GM18520 (cell line): ENCODE measurements around the gene DLAT.
A peak's percentile ranks its signal among the peaks of the same experiment; 100 is the strongest.
"Not testable (repeated sequence)": the region's sequence is repeated elsewhere in the genome, so short reads cannot be mapped to it uniquely, and the experiment has no call there.

ENCODE experiments used
- ATAC-seq: cut with Tn5 transposase; IDR thresholded peaks from one replicate; pipeline ENCODE4 v1.9.1; 2021; ENCODE audit not compliant: unreplicated experiment

The DLAT gene

DNA sequence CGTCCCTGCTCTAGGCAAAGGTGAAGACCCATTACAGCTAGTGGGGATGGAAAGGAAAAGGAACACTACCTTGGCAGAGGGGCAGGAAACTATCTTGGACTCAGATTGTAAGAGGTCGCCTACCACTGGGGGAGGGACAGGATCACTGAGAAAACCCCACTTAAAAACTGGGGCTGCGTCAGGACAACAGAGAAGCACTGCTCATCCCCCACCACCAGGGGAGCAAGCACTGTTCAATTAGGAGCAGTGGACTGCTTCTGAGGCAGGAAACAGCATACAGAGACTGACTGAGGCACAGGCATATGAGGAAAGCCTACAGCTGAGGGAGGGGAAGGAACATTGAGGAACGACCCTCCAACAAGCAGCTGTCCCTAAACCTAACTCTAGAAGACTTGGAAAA, 20.8 kb upstream of the DLAT start:
- peak; percentile 93 for ATAC-seq

DNA sequence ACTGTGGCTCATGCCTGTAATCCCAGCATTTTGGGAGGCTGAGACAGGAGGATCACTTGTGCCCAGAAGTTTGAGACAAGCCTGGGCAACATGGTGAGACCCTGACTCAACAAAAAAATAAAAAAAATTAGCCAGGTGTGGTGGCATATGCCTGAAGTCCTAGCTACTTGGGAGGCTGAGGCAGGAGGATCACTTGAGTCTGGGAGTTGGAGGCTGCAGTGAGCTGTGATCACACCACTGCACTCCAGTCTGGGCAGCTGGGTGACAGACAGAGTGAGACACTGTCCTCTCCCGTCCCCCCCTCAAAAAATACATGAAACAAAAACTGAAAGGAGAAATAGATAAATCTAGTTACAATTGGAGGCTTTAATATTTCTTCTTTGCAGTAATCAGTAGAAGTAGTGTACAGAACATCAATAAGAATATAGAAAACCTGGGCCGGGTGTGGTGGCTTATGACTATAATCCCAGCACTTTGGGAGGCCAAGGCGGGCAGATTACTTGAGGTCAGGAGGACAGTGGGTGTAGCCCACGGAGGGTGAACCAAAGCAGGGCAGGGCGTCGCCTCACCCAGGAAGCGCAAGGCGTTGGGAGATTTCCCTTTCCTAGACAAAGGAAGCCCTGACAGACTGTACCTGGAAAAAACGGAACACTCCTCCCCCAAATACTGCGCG, 19.6 kb upstream of the DLAT start:
- ATAC-seq = no peak

DNA sequence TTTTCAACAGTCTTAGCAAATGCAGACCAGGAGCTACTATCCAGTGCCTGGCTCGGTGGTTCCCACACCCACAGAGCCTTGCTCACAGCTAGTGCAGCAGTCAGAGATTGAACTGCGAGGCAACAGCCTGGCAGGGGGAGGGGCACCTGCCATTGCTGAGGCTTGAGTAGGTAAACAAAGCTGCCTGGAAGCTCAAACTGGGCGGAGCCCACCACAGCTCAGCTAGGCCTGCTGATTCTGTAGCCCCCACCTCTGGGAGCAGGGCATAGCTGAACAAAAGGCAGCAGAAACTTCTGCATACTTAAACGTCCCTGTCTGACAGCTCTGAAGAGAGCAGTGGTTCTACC, 19.1 kb upstream of the DLAT start:
- ATAC-seq = not testable (repeated sequence)

DNA sequence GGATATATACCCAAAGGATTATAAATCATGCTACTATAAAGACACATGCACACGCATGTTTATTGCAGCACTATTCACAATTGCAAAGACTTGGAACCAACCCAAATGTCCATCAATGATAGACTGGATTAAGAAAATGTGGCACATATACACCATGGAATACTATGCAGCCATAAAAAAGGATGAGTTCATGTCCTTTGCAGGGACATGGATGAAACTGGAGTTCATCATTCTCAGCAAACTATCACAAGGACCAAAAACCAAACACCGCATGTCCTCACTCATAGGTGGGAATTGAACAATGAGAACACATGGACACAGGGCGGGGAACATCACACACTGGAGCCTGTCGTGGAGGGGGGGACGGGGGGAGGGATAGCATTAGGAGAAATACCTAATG, 13.8 kb upstream of the DLAT start:
- ATAC-seq = not testable (repeated sequence)

DNA sequence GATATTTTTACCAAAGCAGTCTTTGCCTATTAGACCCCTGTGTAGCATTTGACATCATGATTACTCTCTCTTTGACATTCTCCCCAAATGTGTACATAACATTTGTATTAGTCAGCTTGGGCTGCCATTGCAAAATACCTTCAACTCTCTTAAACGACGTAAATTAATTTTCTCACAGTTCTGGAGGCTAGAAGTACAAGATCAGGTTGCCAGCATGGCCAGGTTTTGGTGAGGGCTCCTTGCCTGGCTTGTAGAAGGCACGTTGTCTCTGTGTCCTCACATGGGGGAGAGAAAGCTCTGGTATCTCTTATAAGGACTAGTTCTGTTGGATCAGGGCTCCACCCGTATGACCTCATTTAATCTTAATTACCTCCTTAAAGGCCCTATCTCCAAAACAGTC, 12.3 kb upstream of the DLAT start:
- ATAC-seq = no peak

GRCh38 chr11:112013497-112014164, 11.6 kb upstream of the DLAT start:
- no peak for ATAC-seq

- peak; percentile 73 for ATAC-seq
These were observed 9.0 kb upstream of the DLAT start for GRCh38 chr11:112016088-112016764.

DNA sequence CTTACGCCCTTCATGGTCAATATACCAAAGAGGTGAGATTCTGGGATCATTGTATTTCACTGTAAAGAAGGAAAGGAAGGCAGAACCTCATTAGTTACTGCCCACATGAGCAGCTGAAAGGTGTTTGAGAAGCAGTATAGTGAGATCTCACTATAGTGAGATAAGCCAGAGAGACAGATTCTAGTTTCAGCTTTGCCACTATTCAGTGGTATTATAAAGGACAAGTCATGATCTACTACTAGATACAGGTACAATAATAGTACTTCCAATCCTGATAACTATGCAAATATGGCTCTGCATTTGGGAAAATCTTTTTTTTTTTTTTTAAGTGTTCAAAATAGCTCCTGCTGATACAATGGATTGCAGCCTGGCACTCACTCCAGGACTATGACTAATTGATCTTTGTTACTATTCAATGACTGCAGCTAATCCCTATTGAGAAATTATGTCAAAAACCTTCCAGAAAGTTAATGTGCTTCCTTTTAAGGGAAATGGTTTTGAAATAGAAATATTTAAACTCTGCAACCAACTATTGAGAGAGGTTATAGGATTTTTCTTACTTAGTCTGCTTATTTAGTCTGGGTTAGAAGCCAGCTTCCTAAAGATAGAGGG, 8.3 kb upstream of the DLAT start:
- peak; percentile 31 for ATAC-seq

DNA sequence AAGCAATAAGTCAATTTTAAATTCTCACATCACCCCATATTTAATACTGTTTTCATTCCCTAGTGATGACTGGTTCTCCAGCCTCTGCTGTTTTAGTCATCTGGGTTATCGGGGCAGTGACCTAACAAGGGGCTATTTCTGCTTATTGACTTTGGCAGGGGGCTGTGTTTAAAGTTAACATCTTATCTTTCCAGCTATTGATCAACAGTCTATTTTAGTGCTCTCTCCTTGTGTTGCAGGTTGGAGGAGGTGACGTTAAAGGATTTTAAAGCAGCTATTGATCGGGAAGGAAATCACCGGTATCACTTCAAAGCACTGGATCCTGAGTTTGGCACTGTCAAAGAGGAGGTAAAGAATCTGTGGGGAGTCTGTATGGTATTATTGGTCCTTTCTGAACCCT, 7.7 kb upstream of the DLAT start:
- no peak for ATAC-seq

GRCh38 chr11:112019066-112019465, 6.1 kb upstream of the DLAT start:
- ATAC-seq = no peak

- no peak for ATAC-seq
These were observed 2.1 kb upstream of the DLAT start for GRCh38 chr11:112023104-112023503.

DNA sequence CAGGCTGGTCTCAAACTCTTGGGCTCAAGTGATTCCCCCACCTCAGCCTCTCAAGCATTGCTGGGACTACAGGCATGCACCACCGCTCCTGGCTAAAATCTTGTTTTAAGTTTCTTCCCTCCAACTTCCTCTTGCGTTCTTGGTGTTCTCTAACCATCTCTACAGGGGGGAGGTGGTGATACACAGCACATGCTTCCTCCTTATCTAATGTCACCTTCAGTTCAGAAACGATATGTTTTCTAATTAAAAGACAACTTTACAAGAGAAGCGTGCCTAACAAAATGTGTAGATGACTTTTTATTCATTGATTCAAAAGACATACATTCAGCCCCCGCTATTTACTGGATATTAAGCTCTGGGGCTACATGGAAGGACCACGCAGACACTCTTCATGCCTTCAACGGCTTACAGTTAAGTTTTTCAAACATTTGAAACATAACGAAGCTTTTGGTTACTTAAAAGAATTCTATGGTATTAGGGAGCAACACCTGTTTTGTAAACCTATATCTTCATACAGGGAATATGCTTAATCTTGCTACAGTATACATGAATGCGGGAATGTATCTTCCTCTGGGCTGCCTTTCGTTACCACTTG, 933 bp upstream of the DLAT start:
- ATAC-seq = peak; percentile 18

- no peak for ATAC-seq
These were observed 499 bp downstream of the DLAT start for GRCh38 chr11:112025707-112026106.

GRCh38 chr11:112026784-112027410, 1.7 kb downstream of the DLAT start:
- ATAC-seq = not testable (repeated sequence)

DNA sequence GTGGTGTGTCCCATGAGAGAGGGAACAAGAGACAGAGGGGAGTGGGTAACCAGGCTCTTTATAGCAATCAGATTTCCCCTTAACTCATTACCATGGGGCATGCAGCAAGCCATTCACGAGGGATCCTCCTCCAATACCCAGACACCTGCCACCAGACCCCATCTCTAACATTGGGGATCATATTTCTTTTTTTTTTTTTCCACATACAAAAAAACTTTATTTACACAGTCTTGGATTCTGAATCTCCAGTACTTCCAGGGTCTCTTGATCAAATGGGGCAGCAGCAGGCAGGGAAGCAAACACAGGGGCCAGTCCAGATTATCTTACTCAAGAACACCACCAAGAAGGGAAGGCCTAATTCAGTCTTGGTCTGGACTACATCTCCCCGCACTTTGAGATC, 4.3 kb downstream of the DLAT start:
- ATAC-seq = no peak

GRCh38 chr11:112033902-112034301, 8.7 kb downstream of the DLAT start:
- no peak for ATAC-seq

GRCh38 chr11:112037527-112037926, 12.3 kb downstream of the DLAT start:
- no peak for ATAC-seq

GRCh38 chr11:112042161-112042960, 17.2 kb downstream of the DLAT start:
- ATAC-seq = no peak

GRCh38 chr11:112042961-112043304, 17.7 kb downstream of the DLAT start:
- ATAC-seq = no peak

- no peak for ATAC-seq
These were observed 19.8 kb downstream of the DLAT start for GRCh38 chr11:112044961-112045360.
